Measurements from ENCODE around the gene RIN3.

DNA sequence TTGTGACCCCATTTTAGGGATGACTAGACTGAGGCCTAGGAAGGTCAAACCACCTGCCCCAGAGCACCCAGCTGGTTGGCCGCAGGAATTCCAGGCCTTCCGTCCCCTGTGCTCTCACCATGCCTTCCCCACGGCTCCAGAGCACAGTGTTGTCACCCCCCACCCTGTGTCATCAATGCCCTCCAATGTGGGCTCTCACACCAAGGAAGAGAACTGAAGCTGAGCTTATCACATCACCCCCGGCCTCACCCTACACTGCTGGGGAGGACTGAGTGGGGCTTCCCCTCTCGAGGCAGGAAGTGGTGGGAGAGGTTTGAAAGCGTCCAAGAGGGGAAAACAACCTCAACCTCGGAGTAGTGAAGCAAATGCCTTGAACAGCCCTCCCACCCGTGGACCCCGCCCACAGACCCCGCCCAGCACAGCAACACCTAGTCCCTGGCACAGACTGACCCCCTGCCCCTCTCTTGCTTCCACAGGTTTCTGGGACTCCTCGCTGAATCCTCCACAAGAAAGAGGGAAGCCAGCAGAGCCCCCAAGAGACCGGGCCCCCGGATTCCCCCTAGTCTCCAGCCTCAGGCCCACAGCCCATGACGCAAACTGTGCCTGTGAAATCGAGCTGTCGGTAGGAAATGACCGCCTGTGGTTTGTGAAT, 137.7 kb downstream of the RIN3 start:
- TF ChIP-seq, protein P1, sequence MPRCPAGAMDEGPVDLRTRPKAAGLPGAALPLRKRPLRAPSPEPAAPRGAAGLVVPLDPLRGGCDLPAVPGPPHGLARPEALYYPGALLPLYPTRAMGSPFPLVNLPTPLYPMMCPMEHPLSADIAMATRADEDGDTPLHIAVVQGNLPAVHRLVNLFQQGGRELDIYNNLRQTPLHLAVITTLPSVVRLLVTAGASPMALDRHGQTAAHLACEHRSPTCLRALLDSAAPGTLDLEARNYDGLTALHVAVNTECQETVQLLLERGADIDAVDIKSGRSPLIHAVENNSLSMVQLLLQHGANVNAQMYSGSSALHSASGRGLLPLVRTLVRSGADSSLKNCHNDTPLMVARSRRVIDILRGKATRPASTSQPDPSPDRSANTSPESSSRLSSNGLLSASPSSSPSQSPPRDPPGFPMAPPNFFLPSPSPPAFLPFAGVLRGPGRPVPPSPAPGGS (IDR thresholded peaks at IDR 0.05; ENCODE audit: borderline replicate concordance, insufficient read depth, low read depth, low read length, poor library complexity, severe bottlenecking) = peak; percentile 23
- TF ChIP-seq, protein P2, sequence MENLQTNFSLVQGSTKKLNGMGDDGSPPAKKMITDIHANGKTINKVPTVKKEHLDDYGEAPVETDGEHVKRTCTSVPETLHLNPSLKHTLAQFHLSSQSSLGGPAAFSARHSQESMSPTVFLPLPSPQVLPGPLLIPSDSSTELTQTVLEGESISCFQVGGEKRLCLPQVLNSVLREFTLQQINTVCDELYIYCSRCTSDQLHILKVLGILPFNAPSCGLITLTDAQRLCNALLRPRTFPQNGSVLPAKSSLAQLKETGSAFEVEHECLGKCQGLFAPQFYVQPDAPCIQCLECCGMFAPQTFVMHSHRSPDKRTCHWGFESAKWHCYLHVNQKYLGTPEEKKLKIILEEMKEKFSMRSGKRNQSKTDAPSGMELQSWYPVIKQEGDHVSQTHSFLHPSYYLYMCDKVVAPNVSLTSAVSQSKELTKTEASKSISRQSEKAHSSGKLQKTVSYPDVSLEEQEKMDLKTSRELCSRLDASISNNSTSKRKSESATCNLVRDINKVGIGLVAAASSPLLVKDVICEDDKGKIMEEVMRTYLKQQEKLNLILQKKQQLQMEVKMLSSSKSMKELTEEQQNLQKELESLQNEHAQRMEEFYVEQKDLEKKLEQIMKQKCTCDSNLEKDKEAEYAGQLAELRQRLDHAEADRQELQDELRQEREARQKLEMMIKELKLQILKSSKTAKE (IDR thresholded peaks at IDR 0.05; ENCODE audit: low read depth, poor library complexity, severe bottlenecking) = no peak
- TF ChIP-seq, protein P3, sequence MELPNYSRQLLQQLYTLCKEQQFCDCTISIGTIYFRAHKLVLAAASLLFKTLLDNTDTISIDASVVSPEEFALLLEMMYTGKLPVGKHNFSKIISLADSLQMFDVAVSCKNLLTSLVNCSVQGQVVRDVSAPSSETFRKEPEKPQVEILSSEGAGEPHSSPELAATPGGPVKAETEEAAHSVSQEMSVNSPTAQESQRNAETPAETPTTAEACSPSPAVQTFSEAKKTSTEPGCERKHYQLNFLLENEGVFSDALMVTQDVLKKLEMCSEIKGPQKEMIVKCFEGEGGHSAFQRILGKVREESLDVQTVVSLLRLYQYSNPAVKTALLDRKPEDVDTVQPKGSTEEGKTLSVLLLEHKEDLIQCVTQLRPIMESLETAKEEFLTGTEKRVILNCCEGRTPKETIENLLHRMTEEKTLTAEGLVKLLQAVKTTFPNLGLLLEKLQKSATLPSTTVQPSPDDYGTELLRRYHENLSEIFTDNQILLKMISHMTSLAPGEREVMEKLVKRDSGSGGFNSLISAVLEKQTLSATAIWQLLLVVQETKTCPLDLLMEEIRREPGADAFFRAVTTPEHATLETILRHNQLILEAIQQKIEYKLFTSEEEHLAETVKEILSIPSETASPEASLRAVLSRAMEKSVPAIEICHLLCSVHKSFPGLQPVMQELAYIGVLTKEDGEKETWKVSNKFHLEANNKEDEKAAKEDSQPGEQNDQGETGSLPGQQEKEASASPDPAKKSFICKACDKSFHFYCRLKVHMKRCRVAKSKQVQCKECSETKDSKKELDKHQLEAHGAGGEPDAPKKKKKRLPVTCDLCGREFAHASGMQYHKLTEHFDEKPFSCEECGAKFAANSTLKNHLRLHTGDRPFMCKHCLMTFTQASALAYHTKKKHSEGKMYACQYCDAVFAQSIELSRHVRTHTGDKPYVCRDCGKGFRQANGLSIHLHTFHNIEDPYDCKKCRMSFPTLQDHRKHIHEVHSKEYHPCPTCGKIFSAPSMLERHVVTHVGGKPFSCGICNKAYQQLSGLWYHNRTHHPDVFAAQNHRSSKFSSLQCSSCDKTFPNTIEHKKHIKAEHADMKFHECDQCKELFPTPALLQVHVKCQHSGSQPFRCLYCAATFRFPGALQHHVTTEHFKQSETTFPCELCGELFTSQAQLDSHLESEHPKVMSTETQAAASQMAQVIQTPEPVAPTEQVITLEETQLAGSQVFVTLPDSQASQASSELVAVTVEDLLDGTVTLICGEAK (IDR thresholded peaks at IDR 0.05; ENCODE audit: borderline replicate concordance) = no peak; the same call in 1 of the 2 replicates
- TF ChIP-seq, protein P4, sequence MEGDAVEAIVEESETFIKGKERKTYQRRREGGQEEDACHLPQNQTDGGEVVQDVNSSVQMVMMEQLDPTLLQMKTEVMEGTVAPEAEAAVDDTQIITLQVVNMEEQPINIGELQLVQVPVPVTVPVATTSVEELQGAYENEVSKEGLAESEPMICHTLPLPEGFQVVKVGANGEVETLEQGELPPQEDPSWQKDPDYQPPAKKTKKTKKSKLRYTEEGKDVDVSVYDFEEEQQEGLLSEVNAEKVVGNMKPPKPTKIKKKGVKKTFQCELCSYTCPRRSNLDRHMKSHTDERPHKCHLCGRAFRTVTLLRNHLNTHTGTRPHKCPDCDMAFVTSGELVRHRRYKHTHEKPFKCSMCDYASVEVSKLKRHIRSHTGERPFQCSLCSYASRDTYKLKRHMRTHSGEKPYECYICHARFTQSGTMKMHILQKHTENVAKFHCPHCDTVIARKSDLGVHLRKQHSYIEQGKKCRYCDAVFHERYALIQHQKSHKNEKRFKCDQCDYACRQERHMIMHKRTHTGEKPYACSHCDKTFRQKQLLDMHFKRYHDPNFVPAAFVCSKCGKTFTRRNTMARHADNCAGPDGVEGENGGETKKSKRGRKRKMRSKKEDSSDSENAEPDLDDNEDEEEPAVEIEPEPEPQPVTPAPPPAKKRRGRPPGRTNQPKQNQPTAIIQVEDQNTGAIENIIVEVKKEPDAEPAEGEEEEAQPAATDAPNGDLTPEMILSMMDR (IDR thresholded peaks at IDR 0.05 in 2 of 3, conservative IDR thresholded peaks at IDR 0.05 in 1 of 3; ENCODE audit: control insufficient read depth in 2 of 3, extremely low read depth in 1 of 3, insufficient read depth in 1 of 3, low read depth in 3 of 3, low read length in 3 of 3) = no peak
- TF ChIP-seq KDM1A (IDR thresholded peaks at IDR 0.05; ENCODE audit: borderline replicate concordance) = no peak
- no peak for TF ChIP-seq TCF7 (IDR thresholded peaks at IDR 0.05; ENCODE audit: borderline replicate concordance)
- peak; percentile 46 for TF ChIP-seq YY1 (IDR thresholded peaks at IDR 0.05; ENCODE audit: low read depth, low read length)
- TF ChIP-seq, protein P5, sequence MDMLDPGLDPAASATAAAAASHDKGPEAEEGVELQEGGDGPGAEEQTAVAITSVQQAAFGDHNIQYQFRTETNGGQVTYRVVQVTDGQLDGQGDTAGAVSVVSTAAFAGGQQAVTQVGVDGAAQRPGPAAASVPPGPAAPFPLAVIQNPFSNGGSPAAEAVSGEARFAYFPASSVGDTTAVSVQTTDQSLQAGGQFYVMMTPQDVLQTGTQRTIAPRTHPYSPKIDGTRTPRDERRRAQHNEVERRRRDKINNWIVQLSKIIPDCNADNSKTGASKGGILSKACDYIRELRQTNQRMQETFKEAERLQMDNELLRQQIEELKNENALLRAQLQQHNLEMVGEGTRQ (IDR thresholded peaks at IDR 0.05; ENCODE audit: borderline replicate concordance, low read depth, low read length) = no peak
- TF ChIP-seq, protein P6, sequence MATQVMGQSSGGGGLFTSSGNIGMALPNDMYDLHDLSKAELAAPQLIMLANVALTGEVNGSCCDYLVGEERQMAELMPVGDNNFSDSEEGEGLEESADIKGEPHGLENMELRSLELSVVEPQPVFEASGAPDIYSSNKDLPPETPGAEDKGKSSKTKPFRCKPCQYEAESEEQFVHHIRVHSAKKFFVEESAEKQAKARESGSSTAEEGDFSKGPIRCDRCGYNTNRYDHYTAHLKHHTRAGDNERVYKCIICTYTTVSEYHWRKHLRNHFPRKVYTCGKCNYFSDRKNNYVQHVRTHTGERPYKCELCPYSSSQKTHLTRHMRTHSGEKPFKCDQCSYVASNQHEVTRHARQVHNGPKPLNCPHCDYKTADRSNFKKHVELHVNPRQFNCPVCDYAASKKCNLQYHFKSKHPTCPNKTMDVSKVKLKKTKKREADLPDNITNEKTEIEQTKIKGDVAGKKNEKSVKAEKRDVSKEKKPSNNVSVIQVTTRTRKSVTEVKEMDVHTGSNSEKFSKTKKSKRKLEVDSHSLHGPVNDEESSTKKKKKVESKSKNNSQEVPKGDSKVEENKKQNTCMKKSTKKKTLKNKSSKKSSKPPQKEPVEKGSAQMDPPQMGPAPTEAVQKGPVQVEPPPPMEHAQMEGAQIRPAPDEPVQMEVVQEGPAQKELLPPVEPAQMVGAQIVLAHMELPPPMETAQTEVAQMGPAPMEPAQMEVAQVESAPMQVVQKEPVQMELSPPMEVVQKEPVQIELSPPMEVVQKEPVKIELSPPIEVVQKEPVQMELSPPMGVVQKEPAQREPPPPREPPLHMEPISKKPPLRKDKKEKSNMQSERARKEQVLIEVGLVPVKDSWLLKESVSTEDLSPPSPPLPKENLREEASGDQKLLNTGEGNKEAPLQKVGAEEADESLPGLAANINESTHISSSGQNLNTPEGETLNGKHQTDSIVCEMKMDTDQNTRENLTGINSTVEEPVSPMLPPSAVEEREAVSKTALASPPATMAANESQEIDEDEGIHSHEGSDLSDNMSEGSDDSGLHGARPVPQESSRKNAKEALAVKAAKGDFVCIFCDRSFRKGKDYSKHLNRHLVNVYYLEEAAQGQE (IDR thresholded peaks at IDR 0.05; ENCODE audit: low read depth, low read length) = no peak
- no peak for TF ChIP-seq RAD21 (IDR thresholded peaks at IDR 0.05; ENCODE audit: insufficient read depth, low read depth, low read length)
- TF ChIP-seq POLR2A (IDR thresholded peaks at IDR 0.05; ENCODE audit: low read depth, low read length) = peak; percentile 75
